HG03457 (cell line): ENCODE data around the gene NUP188.

Experiments used
- ATAC-seq: cut with Tn5 transposase; IDR thresholded peaks from one replicate; pipeline ENCODE4 v1.9.1; 2021; ENCODE audit warnings: moderate number of reproducible peaks; ENCODE audit not compliant: unreplicated experiment

Gene NUP188

GRCh38 chr9:128916204-128916603, 31.3 kb upstream of the NUP188 start:
- no peak for ATAC-seq

GRCh38 chr9:128916745-128917144, 30.8 kb upstream of the NUP188 start:
- ATAC-seq = no peak

GRCh38 chr9:128917151-128917849, 30.2 kb upstream of the NUP188 start:
- ATAC-seq = no peak

- ATAC-seq = no peak
These were observed 28.6 kb upstream of the NUP188 start for GRCh38 chr9:128918921-128919320.

GRCh38 chr9:128919402-128920089, 28.0 kb upstream of the NUP188 start:
- no peak for ATAC-seq

GRCh38 chr9:128920381-128921058, 27.0 kb upstream of the NUP188 start, which contains the start of gene PHYHD1:
Gene PHYHD1 (plus strand): TSS chr9:128920982. CDS start chr9:128922324, 1,342 bp downstream.
- no peak for ATAC-seq

GRCh38 chr9:128921881-128922763, 25.4 kb upstream of the NUP188 start:
- no peak for ATAC-seq

- ATAC-seq = no peak
These were observed 24.0 kb upstream of the NUP188 start for GRCh38 chr9:128923493-128923883.

GRCh38 chr9:128927731-128928411, 19.6 kb upstream of the NUP188 start:
- ATAC-seq = no peak

- no peak for ATAC-seq
These were observed 18.9 kb upstream of the NUP188 start for GRCh38 chr9:128928624-128929023.

- ATAC-seq = no peak
These were observed 17.9 kb upstream of the NUP188 start for GRCh38 chr9:128929560-128929959.

- ATAC-seq = no peak
These were observed 13.8 kb upstream of the NUP188 start for GRCh38 chr9:128933731-128934130.

- ATAC-seq = no peak
These were observed 11.2 kb upstream of the NUP188 start for GRCh38 chr9:128936171-128936865.

GRCh38 chr9:128937310-128938165, 10.0 kb upstream of the NUP188 start:
- ATAC-seq = no peak

GRCh38 chr9:128940271-128940921, 7.1 kb upstream of the NUP188 start:
- ATAC-seq = no peak

- ATAC-seq = no peak
These were observed 6.3 kb upstream of the NUP188 start for GRCh38 chr9:128940946-128941755.

- no peak for ATAC-seq
These were observed 3.5 kb upstream of the NUP188 start for GRCh38 chr9:128943832-128944620.
